ENCODE data around the gene METTL5. TPM values are rescaled to one million over a fixed set of nuclear protein-coding genes. Genes with fewer than 3 reads are reported as not detected.
A peak's percentile ranks its signal among the peaks of the same experiment; 100 is the strongest.
"Not testable (repeated sequence)": the region's sequence is repeated elsewhere in the genome, so short reads cannot be mapped to it uniquely, and the experiment has no call there.

Gene METTL5
- total RNA-seq, 2 experiments from 2014 or later: 129 to 165 TPM

GRCh38 chr2:169853041-169853668, 28.4 kb upstream of the METTL5 start:
- intact Hi-C loops (cut with DNase I, micrococcal nuclease): no loop called here
- DNase-seq (no peak), ATAC-seq (no peak)
- Mint-ChIP-seq H3K27me3 (no peaks in the 10 kb centered on the region), H3K27ac (no peak overlapping the region), H3K36me3 (ENCODE audit: low read depth) (peaks cover 18% of the 10 kb centered on the region), H3K9me3 (ENCODE audit: low read depth) (no peaks in the 10 kb centered on the region), H3K4me1 (peaks cover 19% of the 10 kb centered on the region), H3K4me3 (no peak overlapping the region)
- CTCF ChIA-PET: interaction anchor here (0.7 to 1.0 kb wide), 2 partner anchors 18 to 666 kb away, joined by 5 read pairs; no protein-coding TSS in a partner anchor
- POLR2A ChIA-PET: interaction anchor here (0.6 to 0.8 kb wide), 2 partner anchors 19 to 75 kb away, joined by 3 read pairs; no protein-coding TSS in a partner anchor

DNA sequence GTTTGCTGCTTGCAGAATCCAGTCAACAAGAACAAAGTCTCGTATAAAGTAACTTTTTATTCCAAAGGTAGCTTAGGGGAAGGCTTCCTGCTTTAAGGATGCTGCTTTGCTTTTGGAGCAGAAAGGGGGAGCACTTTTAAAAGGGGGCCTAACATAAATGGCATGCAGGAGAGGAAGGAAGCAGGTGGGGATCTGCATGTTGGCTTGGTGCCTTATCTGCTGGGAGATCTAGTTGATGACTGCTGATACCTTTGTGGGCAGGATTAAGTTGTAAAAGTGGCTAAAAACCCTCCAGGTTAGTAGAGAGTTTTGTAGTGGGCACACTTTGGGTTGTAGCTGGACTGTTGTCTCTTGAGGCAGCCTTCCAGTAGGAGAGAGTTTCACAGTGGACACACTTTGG, 25.0 kb upstream of the METTL5 start:
- POLR2A ChIA-PET: no interaction called here
- intact Hi-C loops (cut with DNase I, micrococcal nuclease): no loop called here
- ATAC-seq: no peak
- peaks cover 18% of the 10 kb centered on the region for H3K36me3 Mint-ChIP-seq (ENCODE audit: low read depth)
- peaks cover 32% of the 10 kb centered on the region for H3K4me1 Mint-ChIP-seq
- no peaks in the 10 kb centered on the region for H3K9me3 Mint-ChIP-seq (ENCODE audit: low read depth)
- no peak overlapping the region for H3K27ac Mint-ChIP-seq
- H3K27me3 Mint-ChIP-seq: no peaks in the 10 kb centered on the region
- no peak for DNase-seq
- CTCF ChIA-PET: no interaction called here
- no peak overlapping the region for H3K4me3 Mint-ChIP-seq

DNA sequence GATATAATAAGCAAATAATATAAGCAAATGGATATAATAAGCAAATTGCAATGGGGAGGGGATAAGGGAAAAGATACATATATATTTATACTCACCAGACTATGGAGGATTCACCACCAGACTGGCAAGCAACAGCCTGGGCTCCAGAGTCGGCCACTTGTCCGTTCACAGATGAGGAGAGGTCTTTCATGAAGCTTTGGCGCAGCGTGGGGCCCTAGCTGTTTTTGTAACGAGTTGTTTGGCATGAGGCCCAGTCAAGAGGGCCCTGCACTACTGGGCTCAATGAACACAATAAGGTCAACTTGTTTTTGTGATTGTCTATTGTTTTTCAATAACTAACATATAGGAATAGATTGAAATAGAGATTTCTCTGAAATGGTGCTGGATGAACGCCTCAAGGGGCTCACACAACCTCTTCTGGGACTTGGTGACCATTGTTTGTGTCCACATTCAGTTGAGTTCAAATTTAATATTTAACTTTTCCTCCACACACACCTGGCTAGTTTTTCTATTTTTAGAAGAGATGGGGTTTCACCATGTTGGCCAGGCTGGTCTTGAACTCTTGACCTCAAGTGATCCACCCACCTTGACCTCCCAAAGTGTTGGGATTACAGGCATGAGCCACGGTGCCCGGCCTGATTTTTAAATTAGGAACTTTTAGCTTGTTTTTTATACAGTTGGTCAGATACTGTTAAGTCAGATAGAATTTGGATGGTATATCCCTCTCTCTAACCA, 24.4 kb upstream of the METTL5 start:
- H3K27me3 Mint-ChIP-seq; ATAC-seq; H3K4me3 Mint-ChIP-seq; CTCF ChIA-PET; H3K27ac Mint-ChIP-seq; intact Hi-C loops (cut with DNase I, micrococcal nuclease); DNase-seq; POLR2A ChIA-PET; H3K9me3 Mint-ChIP-seq (ENCODE audit: low read depth): not testable (repeated sequence)
- Mint-ChIP-seq H3K4me1 (peaks cover 33% of the 10 kb centered on the region), H3K36me3 (ENCODE audit: low read depth) (peaks cover 19% of the 10 kb centered on the region)

- POLR2A ChIA-PET: no interaction called here
- Mint-ChIP-seq H3K4me1 (peaks cover 27% of the 10 kb centered on the region), H3K27me3 (no peaks in the 10 kb centered on the region), H3K36me3 (ENCODE audit: low read depth) (peaks cover 22% of the 10 kb centered on the region), H3K4me3 (no peak overlapping the region), H3K27ac (no peak overlapping the region), H3K9me3 (ENCODE audit: low read depth) (no peaks in the 10 kb centered on the region)
- no peak for DNase-seq
- intact Hi-C loops (cut with DNase I, micrococcal nuclease): no loop called here
- CTCF ChIA-PET: interaction anchor here (1.3 kb wide), 1 partner anchor 13 kb away, joined by 3 read pairs; no protein-coding TSS in a partner anchor
- no peak for ATAC-seq
Observed at GRCh38 chr2:169845016-169845415, 20.3 kb upstream of the METTL5 start.

- ChIA-PET POLR2A (interaction anchor here (0.6 kb wide), 1 partner anchor 108 kb away, joined by 3 read pairs; the partner anchor contains the start of gene KLHL23), CTCF (interaction anchor here (0.6 kb wide), 2 partner anchors 83 to 711 kb away, joined by 3 read pairs; no protein-coding TSS in a partner anchor)
Observed at GRCh38 chr2:169841625-169842024, 16.9 kb upstream of the METTL5 start.

DNA sequence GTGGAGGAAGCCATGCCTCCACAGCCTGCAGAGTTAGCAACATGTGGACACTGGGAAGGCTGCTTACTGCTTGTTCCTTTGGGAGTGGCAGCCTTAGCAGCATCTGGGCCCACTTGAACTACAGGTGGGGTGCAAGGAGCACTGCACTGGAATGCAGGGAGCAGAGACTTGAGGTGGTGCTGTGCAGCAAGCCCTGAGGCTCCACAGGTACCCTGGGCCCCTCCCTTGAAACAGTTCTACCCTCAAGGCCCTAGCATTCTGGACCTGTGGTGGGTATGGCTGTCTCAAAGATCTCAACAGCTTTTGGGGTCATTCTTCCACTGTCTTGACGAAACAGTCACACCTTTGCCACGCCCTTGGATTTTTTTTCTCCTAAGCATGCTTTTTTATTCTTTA, 16.0 kb upstream of the METTL5 start:
- Mint-ChIP-seq H3K36me3 (ENCODE audit: low read depth) (peaks cover 7% of the 10 kb centered on the region), H3K4me3 (no peak overlapping the region), H3K27ac (no peak overlapping the region), H3K27me3 (no peaks in the 10 kb centered on the region), H3K9me3 (ENCODE audit: low read depth) (no peaks in the 10 kb centered on the region), H3K4me1 (peaks cover 19% of the 10 kb centered on the region)
- DNase-seq (no peak), ATAC-seq (no peak)
- intact Hi-C loops (cut with DNase I, micrococcal nuclease): no loop called here
- CTCF ChIA-PET: no interaction called here
- POLR2A ChIA-PET: no interaction called here

More at GRCh38 chr2:169841625-169842024, 16.9 kb upstream of the METTL5 start:
- H3K36me3 Mint-ChIP-seq (ENCODE audit: low read depth); H3K4me3 Mint-ChIP-seq; H3K9me3 Mint-ChIP-seq (ENCODE audit: low read depth); H3K27ac Mint-ChIP-seq; H3K27me3 Mint-ChIP-seq; intact Hi-C loops (cut with DNase I, micrococcal nuclease); ATAC-seq; DNase-seq: not testable (repeated sequence)
- peaks cover 21% of the 10 kb centered on the region for H3K4me1 Mint-ChIP-seq

GRCh38 chr2:169839954-169840746, 15.4 kb upstream of the METTL5 start:
- H3K4me1 Mint-ChIP-seq: peaks cover 20% of the 10 kb centered on the region
- H3K27me3 Mint-ChIP-seq: no peaks in the 10 kb centered on the region
- intact Hi-C loops (cut with DNase I, micrococcal nuclease): no loop called here
- ATAC-seq (no peak), DNase-seq (no peak)
- ChIA-PET CTCF (interaction anchor here (1.0 kb wide), 1 partner anchor 89 kb away, joined by 3 read pairs; no protein-coding TSS in a partner anchor), POLR2A (no interaction called here)
- H3K27ac Mint-ChIP-seq: no peak overlapping the region
- no peaks in the 10 kb centered on the region for H3K9me3 Mint-ChIP-seq (ENCODE audit: low read depth)
- H3K4me3 Mint-ChIP-seq: no peak overlapping the region
- peaks cover 7% of the 10 kb centered on the region for H3K36me3 Mint-ChIP-seq (ENCODE audit: low read depth)

- POLR2A ChIA-PET: no interaction called here
- Mint-ChIP-seq H3K27ac (no peak overlapping the region), H3K9me3 (ENCODE audit: low read depth) (no peaks in the 10 kb centered on the region), H3K4me3 (no peak overlapping the region), H3K27me3 (no peaks in the 10 kb centered on the region), H3K4me1 (peaks cover 19% of the 10 kb centered on the region), H3K36me3 (ENCODE audit: low read depth) (peaks cover 5% of the 10 kb centered on the region)
- ATAC-seq (no peak), DNase-seq (no peak)
- intact Hi-C loops (cut with DNase I, micrococcal nuclease): no loop called here
- CTCF ChIA-PET: interaction anchor here (1.0 kb wide), 1 partner anchor 90 kb away, joined by 3 read pairs; no protein-coding TSS in a partner anchor
Observed at GRCh38 chr2:169838743-169839489, 14.2 kb upstream of the METTL5 start.

DNA sequence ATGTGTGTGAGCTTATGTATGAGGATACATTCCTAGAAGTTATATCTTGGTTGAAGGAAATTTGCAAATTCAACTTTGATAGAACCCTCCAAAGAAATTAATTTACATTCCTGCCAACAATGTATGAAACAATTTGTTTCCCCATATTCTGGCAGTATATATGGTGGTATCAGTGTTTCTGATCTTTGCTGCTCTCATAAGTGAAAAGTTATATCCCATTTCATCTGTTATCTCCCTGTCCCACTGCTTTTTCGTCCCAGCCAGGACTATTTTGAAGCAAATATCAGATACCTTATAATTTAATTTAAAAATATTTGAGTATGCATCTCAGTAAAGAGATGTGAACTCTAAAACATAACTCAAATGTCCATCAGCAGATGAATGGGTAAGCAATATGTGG, 9.7 kb upstream of the METTL5 start:
- no peaks in the 10 kb centered on the region for H3K9me3 Mint-ChIP-seq (ENCODE audit: low read depth)
- H3K27ac Mint-ChIP-seq: no peak overlapping the region
- POLR2A ChIA-PET: no interaction called here
- H3K27me3 Mint-ChIP-seq: no peaks in the 10 kb centered on the region
- H3K4me1 Mint-ChIP-seq: peaks cover 39% of the 10 kb centered on the region
- H3K36me3 Mint-ChIP-seq (ENCODE audit: low read depth): peaks cover 3% of the 10 kb centered on the region
- CTCF ChIA-PET: interaction anchor here (1.2 to 1.7 kb wide), 2 partner anchors 10 to 29 kb away, joined by 3 to 11 read pairs; partner anchors contain the start of gene METTL5
- no peak for ATAC-seq
- H3K4me3 Mint-ChIP-seq: no peak overlapping the region
- no peak for DNase-seq
- intact Hi-C loops (cut with DNase I, micrococcal nuclease): no loop called here

DNA sequence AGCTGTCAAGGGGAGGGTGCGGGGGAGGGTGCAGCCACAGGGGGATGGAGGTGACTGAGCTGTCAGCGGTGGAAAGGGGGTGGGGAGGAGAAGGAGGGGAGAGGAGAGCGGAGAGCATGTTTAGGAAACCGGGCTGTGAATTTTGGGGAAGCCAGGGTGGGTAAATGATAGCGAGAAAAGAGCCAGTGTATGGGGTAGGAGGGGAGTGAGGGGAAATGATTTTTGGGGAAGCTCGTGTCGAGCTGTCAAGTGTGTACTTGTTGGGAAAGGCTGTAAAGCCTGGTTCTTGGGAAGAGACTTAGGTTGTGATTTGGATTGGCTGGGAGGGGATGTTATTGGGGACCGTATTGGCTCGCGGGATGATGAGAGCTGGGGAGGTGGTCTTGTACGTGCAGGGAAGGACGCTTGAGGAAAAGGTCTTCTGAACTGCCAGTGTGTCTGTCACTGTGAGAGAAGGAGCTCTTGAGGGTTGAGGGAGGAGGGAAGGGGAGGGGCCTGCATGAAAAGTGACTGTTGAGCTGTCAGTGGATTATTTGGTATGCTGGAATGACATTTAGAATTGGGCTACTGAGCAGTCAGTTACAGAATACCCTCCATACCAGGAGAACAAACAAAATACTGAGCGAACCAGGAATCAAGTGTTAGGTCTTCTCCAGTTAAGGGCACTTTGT, 3.6 kb upstream of the METTL5 start:
- peaks cover 51% of the 10 kb centered on the region for H3K4me1 Mint-ChIP-seq
- ATAC-seq: peak; percentile 50
- POLR2A ChIA-PET: interaction anchor here (0.8 to 2.3 kb wide), 5 partner anchors 13 to 349 kb away, joined by 3 to 12 read pairs (median 5); partner anchors contain the start of genes BBS5 and SSB

More for the DNA sequence above, 3.6 kb upstream of the METTL5 start:
- peak; percentile 74 for DNase-seq
- H3K27ac Mint-ChIP-seq: peak overlapping the region; percentile 73
- H3K36me3 Mint-ChIP-seq (ENCODE audit: low read depth): peaks cover 11% of the 10 kb centered on the region
- CTCF ChIA-PET: interaction anchor here (0.6 to 2.2 kb wide), 9 partner anchors 13 to 100 kb away, joined by 3 to 7 read pairs (median 3); no protein-coding TSS in a partner anchor
- H3K4me3 Mint-ChIP-seq: peak overlapping the region; percentile 87
- H3K9me3 Mint-ChIP-seq (ENCODE audit: low read depth): no peaks in the 10 kb centered on the region
- intact Hi-C loops (cut with DNase I, micrococcal nuclease): loop anchor here (1.0 to 10.0 kb wide), 8 partner anchors 30 to 1583 kb away; partner anchors contain the start of genes ERICH2 (in 1 of the 2), GORASP2 (in 1 of the 2), LRP2 (in 1 of the 2) and SP5 (in 1 of the 2)
- no peaks in the 10 kb centered on the region for H3K27me3 Mint-ChIP-seq
